IPS-NIHi7 (cell line): ENCODE measurements around the gene MYDGF.
"Not testable (repeated sequence)": the region's sequence is repeated elsewhere in the genome, so short reads cannot be mapped to it uniquely, and the experiment has no call there.

ENCODE experiments used
- DNase-seq: peaks from one replicate; pipeline ENCODE4 v3.0.0; 2012; ENCODE audit warnings: mixed read lengths; ENCODE audit errors: extremely low spot score

The MYDGF gene

DNA sequence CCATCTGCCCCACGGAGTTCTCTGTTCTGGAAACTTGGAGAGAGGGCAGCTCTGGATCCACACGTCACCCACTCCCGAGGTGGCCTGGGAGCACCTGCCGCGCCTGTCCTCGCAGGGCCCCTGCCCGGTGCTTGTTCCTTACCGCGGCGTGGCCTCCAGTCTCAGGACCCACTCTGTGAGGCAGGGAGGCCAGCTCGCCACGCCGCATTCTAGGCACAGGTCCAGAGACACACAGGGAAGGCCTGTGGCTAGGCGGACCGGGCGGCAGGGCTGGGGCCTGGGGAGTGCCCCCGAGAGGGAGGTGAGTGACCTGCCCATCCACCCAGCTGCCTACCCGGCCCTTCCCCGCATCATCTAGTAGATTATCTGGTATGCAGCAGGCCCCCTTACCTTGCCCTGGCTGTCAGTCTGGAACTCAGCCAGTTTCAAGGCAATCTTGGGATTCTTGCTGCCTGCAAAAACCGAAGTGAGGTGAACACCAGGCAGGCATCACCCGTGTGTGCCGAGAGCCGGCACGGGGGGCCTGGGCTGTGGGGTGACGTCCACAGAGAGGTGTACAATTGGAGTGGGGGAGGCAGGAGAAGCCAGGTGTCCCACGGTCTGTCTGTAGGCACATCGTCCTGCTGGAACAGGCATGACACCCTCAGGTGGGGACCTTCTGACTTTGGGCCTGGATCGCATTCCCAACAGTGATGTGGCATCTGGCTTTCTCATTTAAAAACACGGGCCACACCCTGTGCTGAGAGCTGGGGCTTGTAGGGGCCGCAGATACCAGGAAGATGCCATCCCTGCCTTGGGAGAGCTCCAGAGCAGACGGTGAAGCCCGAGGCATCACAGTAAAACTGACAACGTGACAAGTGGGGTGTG, 29.9 kb upstream of the MYDGF start:
- DNase-seq, result no peak

DNA sequence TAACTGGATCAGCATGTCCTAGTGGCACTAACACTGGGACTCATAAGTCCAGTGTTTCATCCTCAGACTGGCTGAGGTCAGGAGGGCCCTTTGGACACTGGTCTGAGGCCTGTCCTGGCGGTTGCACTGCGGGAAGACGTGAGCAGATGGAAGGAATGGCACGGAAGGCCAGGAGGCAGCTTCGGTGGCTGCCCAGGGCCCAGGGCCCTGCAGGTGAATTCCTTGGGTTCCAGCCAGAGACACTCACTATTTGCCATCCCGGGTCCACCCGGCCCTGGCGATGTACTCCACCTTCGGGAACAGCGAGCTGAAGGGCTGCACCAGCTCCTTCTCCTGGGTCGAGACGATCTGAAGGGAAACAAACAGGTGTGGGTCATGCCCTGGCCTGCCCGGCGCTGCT, 27.2 kb upstream of the MYDGF start:
- no peak for DNase-seq

DNA sequence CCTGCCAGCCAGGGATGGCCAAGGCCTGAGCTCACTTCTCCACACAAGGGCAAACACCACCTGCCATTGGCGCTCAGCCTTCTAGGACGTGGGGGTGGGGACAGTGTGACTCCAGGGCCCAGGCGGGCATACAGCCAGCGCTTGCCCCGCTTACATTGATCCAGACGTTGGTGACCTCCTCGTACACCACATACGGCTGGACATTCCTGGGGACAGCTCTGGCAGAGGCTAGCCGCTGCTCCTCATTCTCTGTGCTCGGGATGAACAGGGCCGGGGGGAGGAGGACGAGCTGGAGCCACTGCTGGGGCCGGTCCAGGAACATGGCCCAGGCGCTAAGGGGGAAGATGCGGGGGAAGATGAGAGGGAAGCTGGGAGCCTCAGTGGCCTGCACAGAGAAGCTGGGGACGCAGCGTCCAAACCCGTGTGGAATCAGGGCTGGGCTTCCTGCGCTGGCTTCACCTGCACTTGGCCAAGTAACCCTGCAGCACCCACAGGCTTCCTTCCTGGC, 25.1 kb upstream of the MYDGF start:
- no peak for DNase-seq

DNA sequence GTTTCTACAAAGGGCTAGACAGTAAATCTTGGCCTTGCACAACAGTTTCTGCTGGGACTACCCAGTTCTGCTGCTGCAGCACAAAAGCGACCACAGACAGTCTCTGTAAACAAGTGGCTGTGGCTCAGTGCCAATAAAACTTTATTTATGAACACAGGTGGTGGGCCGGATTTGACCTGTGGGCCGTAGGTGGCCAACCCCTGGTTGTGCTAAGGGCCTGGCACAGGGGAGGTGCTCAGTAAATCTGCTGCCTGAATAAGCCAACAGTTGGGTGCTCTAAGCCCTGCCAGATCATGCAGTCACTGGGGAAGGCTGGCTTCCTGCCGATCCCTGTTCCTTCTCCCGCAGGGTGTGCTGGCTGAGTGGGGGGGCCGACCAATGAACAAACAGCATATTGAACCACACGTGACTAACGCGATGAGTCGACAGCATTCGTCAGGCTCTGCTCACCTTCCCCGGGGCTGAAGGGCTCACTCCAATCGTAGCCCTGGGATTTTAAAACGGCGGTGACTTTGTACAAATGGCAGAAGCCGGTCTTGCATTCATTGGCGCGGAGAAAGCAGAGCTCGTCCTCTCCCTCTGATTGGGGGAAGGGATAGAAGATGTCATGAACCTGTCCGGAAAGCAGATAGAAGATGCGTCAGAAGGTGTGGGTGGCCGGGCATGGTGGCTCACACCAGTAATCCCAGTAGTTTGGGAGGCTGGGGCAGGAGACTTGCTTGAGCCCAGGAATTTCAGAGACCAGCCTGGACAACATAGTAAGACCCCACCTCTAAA, 24.3 kb upstream of the MYDGF start:
- no peak for DNase-seq

DNA sequence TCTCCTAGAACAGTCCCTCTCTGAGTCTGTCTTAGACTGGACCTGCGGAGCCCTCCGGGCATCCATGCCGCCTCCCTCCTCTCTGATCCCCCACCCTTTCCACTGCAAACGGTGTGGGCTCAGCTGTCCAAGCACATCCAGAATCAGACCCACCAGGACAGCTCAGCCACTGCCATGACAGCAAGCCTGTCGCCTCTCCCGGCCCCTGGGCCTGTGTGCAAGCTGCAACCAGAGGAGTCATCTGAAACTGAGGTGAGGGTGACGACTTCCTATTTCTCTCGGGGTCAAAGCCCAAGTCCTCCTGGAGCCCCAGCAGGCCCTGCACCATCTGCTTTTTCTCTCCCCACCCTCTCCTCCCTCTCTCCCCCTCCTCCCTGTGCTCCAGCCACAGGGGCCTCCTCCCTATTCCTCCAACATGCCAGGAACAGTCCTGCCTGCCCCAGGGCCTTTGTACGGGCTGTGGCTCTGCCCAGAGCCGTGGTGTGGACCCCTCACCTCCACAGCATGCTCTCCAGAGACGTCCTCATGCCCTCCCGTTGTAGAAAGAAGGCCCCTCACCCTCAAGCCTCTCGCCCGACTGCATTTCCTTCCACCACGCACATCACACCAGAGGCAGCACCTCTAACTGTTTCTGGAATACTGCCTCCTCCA, 23.5 kb upstream of the MYDGF start:
- no peak for DNase-seq

DNA sequence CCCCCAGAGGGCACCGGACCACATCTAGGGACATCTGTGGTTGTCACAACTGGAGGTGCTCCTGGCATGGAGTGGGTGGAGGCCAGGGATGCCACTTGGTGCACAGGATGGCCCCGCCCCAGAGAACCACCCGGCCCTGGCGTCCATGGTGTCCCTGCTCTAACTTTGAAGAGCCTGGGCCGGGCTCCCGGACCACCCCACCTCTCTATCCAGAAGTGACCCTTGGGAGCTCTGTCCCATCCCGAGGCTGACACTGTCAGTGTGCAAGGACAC, 22.9 kb upstream of the MYDGF start:
- DNase-seq, result no peak

DNA sequence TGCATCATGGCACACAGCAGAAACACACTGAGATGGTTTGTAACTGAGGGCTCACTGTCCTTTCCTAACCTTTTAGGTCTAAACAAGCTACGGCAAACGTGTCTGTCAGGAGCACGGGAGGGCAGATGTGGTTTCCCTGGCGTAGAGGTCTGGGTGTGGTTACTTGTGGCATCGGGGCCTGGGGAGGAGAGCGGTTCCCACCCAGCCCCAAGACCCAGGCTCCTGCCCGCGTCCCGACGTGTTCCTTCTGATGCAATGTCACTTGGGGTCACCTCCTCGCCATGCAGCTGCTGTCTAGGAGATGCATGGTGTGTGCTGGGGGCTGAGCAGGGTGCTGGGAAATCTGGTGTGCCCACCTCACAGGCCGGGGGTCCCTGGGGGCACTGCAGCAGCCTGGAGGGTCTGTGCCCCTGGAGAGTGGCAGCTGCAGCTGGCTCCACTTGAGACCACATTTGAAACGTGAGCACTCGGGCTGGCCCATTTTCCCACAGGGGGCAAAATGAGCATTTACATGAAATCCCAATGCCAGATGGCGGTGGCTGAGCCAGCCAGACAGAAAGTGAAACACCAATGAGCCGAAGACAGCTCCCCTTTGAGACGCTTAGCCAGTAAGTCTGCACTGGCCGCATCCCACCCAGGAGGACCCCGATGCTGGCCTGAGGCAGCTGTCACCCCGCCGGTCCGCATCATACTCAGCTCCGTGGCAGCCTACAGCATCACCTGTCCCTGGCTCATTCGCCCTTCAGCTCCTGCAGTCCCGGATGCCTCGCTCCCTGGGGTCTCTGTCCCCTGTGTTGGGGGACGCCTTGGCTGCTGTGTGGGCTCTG, 22.3 kb upstream of the MYDGF start:
- DNase-seq, result no peak

DNA sequence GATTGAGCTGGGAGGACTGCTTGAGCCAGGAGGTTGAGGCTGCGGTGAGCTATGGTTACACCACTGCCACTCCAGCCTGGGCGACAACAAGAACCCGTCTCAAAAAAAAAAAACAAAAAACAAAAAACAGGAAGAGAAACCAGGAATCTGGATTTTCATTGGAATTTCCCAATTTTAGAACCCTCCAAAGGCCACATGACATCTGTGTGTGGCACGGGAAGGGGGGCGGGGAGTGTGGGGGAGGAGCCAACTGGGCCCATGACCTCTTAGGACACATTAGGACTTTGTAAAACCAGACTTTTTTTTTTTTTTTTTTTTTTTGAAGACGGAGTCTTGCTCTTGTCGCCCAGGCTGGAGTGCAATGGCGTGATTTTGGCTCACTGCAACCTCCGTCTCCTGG, 21.2 kb upstream of the MYDGF start:
- DNase-seq, result no peak

DNA sequence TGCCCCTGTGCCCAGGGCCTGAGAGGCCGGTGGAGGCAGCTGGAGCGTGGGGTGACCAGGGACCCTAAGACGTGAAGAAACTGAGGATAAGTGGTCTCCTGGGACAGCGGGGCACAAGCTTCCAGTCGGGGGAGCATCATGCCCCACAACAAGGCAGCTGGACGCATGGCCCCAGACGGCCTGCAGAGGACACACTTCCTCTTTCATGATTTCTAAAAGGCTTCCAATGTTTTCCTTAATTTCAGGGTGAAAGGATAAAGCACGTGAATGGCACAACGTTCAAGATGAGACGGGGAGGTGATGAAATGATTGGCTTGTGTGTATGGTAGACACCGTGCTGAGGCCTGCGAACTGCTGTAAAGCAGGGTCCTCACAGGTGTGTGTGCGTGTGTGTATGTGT, 20.2 kb upstream of the MYDGF start:
- DNase-seq, result no peak

DNA sequence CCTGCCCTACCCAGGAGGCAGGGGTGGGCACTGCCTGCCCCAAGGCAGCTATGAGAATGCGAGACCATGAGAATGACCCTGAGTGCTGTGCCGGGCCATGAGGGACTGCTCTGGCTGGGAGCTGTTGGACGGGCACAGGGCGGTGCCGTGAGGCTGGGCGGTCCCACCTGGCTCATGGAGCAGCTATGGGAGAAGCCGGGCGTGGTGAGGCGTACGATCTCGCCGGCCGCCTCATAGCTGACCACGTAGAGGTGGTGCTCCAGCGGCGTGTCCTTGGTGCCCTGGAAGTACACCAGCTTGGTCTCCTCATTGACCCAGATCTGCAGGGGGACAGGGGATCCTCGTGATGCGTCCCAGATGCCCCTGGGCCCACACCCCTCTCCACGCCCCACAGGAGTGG, 19.3 kb upstream of the MYDGF start:
- no peak for DNase-seq

DNA sequence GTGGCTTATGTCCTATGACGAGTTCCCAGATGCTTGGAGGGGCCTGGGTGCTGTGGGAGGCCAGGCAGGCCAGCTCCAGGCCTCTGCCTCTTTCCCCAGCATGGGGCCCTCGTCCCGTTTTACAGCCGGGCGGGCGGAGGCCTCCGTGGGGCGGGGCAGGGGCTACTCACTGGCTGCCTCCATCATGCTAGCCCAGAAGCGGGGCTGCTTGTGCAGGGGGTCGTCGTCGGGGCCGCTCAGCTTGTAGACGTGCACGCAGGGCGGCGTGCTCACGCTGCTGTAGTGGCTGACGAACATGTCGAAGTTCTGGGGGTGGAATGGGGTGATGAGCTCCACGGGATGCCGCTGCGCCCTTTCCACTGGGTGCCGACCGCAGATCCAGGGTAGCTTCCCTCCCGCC, 18.4 kb upstream of the MYDGF start:
- no peak for DNase-seq

DNA sequence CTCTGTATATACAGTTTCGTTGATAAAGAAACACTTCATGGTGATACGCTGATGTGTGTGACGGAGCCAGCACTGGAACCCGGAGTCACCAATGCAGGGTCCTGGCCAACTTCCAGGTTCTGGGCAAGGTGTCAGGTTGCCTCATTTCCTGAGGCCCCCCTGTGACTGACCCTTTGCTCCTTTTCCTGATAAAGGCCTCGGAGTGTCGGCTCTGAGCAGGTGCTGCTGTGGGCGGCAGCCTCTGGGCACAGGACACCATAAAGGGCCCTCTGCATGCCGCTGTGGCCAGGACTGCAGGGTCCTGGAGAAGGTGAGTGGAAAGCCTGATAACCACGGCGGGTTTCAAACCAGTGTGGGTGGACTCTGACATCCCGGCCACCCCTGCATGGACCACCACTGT, 17.3 kb upstream of the MYDGF start:
- no peak for DNase-seq

DNA sequence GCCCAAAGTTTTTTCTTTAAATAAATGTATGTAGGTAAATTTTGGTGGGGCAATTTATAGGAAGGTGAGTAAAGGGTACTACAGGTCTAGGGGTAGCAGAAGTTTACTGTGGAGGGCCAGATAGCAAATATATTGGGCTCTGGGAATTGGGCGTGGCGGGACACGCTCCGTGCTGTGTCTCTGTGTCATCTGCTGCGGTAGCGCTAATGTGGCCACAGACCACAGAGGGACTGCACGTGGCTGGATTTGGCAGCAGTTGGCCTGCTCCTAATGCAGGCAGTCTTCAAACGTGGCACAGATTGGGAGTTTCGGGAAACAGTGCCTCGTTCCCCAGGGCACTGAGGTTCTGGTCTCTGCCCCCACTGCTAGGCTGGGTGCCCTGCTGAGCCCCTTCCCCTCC, 16.6 kb upstream of the MYDGF start:
- no peak for DNase-seq

DNA sequence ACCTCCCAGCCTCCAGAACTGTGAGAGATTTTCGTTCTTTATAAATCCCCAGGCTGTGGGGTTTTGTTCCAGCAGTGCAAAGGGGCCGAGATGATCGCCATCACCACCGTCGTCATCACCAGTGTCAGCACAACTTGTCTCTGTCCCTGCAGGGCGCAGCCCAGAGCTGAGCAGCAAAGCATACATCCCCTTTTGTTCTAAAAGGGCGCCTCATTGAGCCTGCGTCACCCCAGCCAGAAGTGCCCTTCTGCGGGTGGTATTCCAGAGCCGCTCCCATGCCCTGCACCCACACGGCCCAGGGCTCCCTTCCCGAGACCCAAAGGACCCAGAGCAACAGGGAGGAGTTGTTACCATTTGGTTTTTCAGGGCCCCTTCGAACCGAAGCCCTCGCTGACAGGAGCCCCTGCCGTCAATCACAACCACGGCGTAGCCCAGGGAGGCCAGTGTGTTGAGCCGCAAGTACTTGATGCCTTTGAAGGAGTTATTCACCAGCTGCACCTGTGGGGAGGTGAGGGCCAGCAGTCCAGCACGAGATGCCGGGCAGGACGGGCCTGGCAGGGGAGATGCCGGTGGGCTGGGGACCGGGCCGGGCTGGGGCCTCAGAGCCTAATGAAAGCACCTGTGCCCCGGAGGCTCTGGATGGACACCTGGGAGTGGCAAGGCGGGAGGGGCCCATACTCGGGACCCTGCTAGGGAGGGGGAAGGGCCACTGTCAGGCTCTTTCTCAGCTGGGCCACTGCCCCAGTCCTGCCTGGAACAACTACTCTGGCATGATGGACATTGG, 14.4 kb upstream of the MYDGF start:
- no peak for DNase-seq

DNA sequence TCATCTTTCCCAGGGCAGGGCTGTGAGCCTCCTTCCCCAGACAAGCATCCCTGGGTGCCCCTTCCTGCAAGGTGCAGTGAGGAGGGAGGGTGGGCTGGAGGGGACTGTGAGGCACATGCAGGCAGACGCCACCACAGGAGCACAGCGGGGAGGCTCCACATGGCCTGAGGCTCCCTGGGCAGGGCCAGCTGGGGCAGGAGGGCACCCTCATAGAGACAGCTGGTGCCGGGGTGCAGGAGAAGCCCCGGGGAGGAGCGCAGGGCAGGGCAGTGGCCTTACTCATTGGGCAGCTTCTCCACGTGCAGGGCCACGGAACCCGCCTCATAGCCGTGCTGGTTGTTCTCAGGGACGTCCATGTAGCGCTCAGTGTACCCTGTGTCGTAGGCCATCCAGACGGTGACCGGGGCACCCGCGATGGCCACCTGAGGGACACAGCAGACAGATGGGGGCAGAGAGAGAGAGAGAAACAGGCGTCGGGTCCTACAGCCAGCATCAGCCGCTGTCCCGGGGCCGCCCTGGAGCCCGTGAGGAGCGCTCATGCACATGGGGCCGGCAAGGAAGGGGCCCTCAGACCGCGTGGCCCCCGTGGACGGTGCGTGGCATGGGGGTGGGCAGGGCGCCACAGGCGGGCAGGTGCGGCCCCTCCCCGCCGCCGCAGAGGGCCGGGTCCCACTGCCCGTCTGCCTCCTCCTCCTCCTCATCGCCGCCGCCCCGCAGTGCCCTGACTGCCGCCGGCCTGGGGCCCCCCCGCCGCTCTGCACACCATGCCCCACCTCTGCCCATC, 12.5 kb upstream of the MYDGF start:
- DNase-seq, result no peak

DNA sequence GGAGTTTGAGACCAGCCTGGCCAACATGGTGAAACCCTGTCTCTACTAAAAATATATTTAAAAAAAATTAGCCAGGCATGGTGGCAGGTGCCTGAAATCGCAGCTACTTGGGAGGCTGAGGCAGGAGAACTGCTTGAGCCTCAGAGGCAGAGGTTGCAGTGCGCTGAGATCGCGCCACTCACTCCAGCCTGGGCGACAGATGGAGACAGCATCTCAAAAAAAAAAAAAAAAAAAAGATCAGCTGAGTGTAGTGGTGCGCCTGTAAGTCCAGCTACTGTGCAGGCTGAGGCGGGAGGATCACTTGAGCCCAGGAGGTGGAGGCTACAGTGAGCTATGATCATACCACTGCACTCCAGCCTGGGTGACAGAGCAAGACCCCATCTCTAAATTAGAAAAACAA, 9.9 kb upstream of the MYDGF start:
- DNase-seq, result not testable (repeated sequence)

DNA sequence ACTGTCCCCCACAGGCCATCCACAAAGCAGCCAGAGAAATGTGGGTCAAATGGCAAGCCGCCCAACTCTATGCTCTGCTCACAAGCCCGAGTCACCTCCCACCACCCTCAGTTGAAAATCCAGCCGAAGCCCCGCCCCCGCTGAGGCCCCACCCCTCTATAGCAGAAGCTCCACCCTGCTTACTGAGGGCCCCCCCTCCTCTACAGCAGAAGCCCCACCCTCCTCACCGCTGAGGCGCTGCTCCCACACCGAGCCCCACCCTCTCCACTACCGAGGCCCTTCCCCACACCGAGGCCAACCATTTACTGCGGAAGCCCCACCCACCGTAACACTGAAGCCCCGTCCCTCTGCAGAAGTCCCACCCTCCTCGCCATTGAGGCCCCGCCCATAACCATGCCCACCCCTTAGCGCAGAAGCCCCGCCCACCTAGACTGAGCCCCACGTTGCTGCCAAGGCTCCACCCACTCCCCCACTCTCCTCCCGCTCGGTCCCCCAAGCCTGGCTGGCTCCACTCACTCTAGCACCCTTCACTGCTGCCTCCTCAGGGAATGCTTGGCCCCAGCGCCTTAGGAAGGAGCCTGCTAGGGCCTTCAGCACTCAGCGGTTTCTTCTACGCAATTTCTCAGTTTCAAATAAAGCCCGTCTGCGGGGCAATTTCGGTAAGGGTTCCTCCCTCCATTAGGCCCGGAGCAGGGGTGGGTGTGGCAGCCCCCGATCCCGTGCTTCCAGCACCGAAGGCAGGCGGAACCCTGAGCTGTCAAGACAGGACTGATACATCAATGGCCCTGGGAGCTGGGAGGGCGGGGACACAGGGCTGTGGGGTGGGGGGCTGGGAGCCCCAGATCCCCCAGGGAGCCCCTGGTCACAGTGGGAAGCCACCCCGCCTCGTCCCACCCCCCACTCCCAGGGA, 9.0 kb upstream of the MYDGF start:
- peak; percentile 97 for DNase-seq

DNA sequence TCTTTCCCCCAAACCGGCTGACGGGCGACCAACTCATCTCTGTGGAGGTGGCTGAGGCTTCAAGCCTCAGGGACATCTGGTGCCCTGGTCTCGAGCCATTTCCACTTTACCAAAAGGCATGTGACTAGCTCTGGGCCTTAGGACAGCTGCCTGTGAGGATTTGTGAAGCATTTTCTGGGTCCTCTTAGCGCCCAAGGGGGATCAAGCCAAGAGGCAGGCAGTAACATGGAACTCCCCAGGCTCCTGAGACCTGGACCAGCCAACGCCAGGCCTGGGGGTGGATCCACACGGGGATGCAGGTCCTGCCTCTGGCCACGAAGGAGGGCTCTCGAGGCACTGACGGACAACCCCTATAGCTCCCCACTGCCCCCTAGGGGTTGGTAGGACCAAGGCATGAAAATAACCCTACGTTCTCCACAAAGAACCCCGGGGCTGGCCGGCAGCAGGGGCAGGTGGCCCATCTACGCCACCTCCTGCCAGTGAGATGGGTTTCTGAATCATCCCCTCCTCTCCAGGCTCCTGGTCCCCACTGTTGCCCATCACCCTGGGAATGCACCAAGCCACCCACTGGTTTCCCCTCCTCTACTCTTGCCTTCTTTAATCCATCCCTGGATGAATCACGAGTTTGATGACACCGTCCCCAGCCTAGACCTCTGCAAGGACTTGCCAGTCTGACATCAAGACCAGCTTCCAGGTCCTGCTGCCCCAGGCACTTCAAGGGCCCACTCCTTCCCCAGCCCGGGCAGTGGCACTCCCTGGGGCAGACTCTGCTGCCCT, 7.0 kb upstream of the MYDGF start:
- DNase-seq, result peak; percentile 83
